GM12892 (cell line): Measurements from ENCODE around the gene FNDC3A.

Experiments used
- POLR2A ChIP-seq: IDR thresholded peaks from 2 replicates; pipeline ENCODE4 v1.6.1; 2011; ENCODE audit warnings: low read depth, low read length, control low read depth
- POLR2AphosphoS5 ChIP-seq: IDR thresholded peaks from 2 replicates; pipeline ENCODE4 v1.6.1; 2011; ENCODE audit warnings: low read depth, low read length, control low read depth
- TAF1 ChIP-seq: IDR thresholded peaks from 2 replicates; pipeline ENCODE4 v1.6.1; 2011; ENCODE audit warnings: low read depth, mild to moderate bottlenecking, control low read depth, low read length, borderline replicate concordance

GRCh38 chr13:49210669-49211068, 235.0 kb downstream of the FNDC3A start:
- no peak for TF ChIP-seq TAF1
- 0 out of 2 replicates have a peak, but pooled peaks have one; percentile 18 for TF ChIP-seq POLR2A
- no peak for TF ChIP-seq POLR2AphosphoS5
